Psoas muscle (tissue), 8 donors: ENCODE measurements around the gene KRTAP10-12. TPM values are rescaled to one million over a fixed set of nuclear protein-coding genes. Genes with fewer than 3 reads are reported as not detected.

Experiments used
- ATAC-seq, 4 donors: fragments of 200-7000 bp; cut with Tn5 transposase; one replicate each; pipeline ENCODE4 v1.9.1; 2020; ENCODE audit warnings: moderate library complexity in 3 of 4, mild to moderate bottlenecking in 2 of 4
- DNase-seq, 2 donors: peaks; one replicate each; pipeline ENCODE4 v3.0.0-alpha.2; 2020
- H3K27ac ChIP-seq: fragments of 200-600 bp; one replicate; pipeline ENCODE4 v1.8.0; 2022
- H3K27me3 ChIP-seq, 3 donors: fragments of 200-600 bp in 1 of 3; one replicate each; pipeline versions ENCODE4 v1.6.1 to v1.8.0; 2013 to 2022; ENCODE audit warnings: low read length in 2 of 3, mild to moderate bottlenecking in 2 of 3, moderate library complexity in 1 of 3; ENCODE audit not compliant: insufficient read depth in 3 of 3
- H3K36me3 ChIP-seq, 2 donors: fragments of 200-600 bp in 1 of 2; one replicate each; pipeline versions ENCODE4 v1.6.1 to v1.8.0; 2013 to 2022; ENCODE audit warnings: low read depth in 1 of 2, mild to moderate bottlenecking in 1 of 2, moderate library complexity in 1 of 2; ENCODE audit not compliant: insufficient read depth in 1 of 2
- H3K4me1 ChIP-seq: fragments of 200-600 bp; one replicate; pipeline ENCODE4 v1.8.0; 2022
- H3K4me3 ChIP-seq: fragments of 200-600 bp; one replicate; pipeline ENCODE4 v1.8.0; 2022; ENCODE audit warnings: mild to moderate bottlenecking
- H3K9me3 ChIP-seq: fragments of 200-600 bp; one replicate; pipeline ENCODE4 v1.8.0; 2022
- CTCF ChIP-seq: fragments of 200-600 bp; IDR thresholded peaks from one replicate; pipeline ENCODE4 v1.8.0; 2022; ENCODE audit warnings: antibody characterized with exemption
- WGBS, 3 donors: extraction: QIAGEN DNeasy Blood & Tissue Kit; methylation state at CpG; one replicate each; pipeline versions ENCODE4 v1.1.6 to v1.1.7; 2013; 5-methylcytosine and 5-hydroxymethylcytosine counted together
- intact Hi-C, 2 donors: fragments of 100-400 bp; cut with DNase I; formaldehyde crosslinking; loops; one replicate each; pipeline versions ENCODE4 v1.11.0 to v1.14.2; 2022
- polyA plus RNA-seq, 3 donors: library from polyadenylated mRNA; stranded (reverse); fragments of 200-250 nt; gene quantifications; one replicate each; pipeline ENCODE4 v1.2.3, GENCODE V29; 2013
- total RNA-seq, 4 donors: library from RNA; stranded (reverse); fragmentation: NEBNext Ultra II Directional in 2 of 4; extraction: Animal tissue kit (Norgen Biotek cat#: 25700) in 2 of 4; gene quantifications; one replicate each; pipeline versions ENCODE4 v1.2.1 to v1.2.4, GENCODE V29; 2021 to 2023
- donor health status: healthy with polysubstance abuse.
- donor health status: DM: no; HTN: no; CAD: no; lungs with moderate emphysema.
- donor health status: Bipolar disorder and iron deficiency.
- donor health status: healthy.
- donor health status: DM: yes; HTN: yes; CAD: no.
- donor health status: DM: no; HTN: no; CAD: no.
- donor health status: DM: no; HTN: no; CAD: no.
- donor health status: DM: yes; HTN: yes; CAD: no.

Gene KRTAP10-12
- total and polyA plus RNA-seq, 7 donors, result not detected

GRCh38 chr21:44708213-44708865, 11.4 kb downstream of the KRTAP10-12 start:
- Histone ChIP-seq H3K4me1 (no peaks in the 10 kb centered on the region), H3K4me3 (no peak overlapping the region), H3K9me3 (no peaks in the 10 kb centered on the region), H3K36me3 (no peaks in the 10 kb centered on the region), H3K27ac (no peak overlapping the region), H3K27me3 (peaks cover 0 to 95% (median 57%) of the 10 kb centered on the region in 3 donors)
- DNase-seq, result peak in 1 of 2 donors; percentile 22
- intact Hi-C loops, result no loop called here
- no peak for ATAC-seq
- WGBS, 3 donors, result 0 to 1% (median 1%) methylated on average over 13 of the region's 13 CpGs
- no peak for TF ChIP-seq CTCF

- H3K9me3 ChIP-seq, result no peaks in the 10 kb centered on the region
- no peak overlapping the region for H3K27ac ChIP-seq
- no peaks in the 10 kb centered on the region for H3K36me3 ChIP-seq
- DNase-seq (peak in 1 of 2 donors; percentile 30), ATAC-seq (no peak)
- H3K4me1 ChIP-seq, result no peaks in the 10 kb centered on the region
- intact Hi-C loops, result no loop called here
- H3K27me3 ChIP-seq, result peaks cover 0 to 95% (median 57%) of the 10 kb centered on the region in 3 donors
- no peak for TF ChIP-seq CTCF
- H3K4me3 ChIP-seq, result no peak overlapping the region
- WGBS, 3 donors, result 3 to 4% (median 4%) methylated on average over 23 to 25 of the region's 25 CpGs
Observed at GRCh38 chr21:44708866-44709425, 12.0 kb downstream of the KRTAP10-12 start.

- no peak overlapping the region for H3K4me3 ChIP-seq
- H3K27me3 ChIP-seq, result peaks cover 0 to 94% (median 52%) of the 10 kb centered on the region in 3 donors
- no peaks in the 10 kb centered on the region for H3K4me1 ChIP-seq
- DNase-seq (peak in 1 of 2 donors; percentile 38), ATAC-seq (peak in 1 of 4 donors; percentile 20)
- H3K27ac ChIP-seq, result no peak overlapping the region
- no peaks in the 10 kb centered on the region for H3K36me3 ChIP-seq
- intact Hi-C loops, result no loop called here
- 1 to 3% (median 1%) methylated on average over 45 of the region's 45 CpGs for WGBS, 3 donors
- no peaks in the 10 kb centered on the region for H3K9me3 ChIP-seq
- TF ChIP-seq CTCF, result no peak
Observed at GRCh38 chr21:44709426-44710293, 12.7 kb downstream of the KRTAP10-12 start.

- H3K36me3 ChIP-seq, result no peaks in the 10 kb centered on the region
- WGBS, 3 donors, result 2 to 4% (median 2%) methylated on average over 17 of the region's 17 CpGs
- no peaks in the 10 kb centered on the region for H3K9me3 ChIP-seq
- no peak for ATAC-seq
- DNase-seq, result peak in 1 of 2 donors; percentile 37
- intact Hi-C loops, result no loop called here
- no peak overlapping the region for H3K27ac ChIP-seq
- no peak overlapping the region for H3K4me3 ChIP-seq
- no peak for TF ChIP-seq CTCF
- H3K27me3 ChIP-seq, result peaks cover 0 to 91% (median 53%) of the 10 kb centered on the region in 3 donors
- H3K4me1 ChIP-seq, result no peaks in the 10 kb centered on the region
Observed at GRCh38 chr21:44710294-44710665, 13.3 kb downstream of the KRTAP10-12 start.
